GM19468 (cell line): ENCODE measurements around the gene INTS6.

Source experiments
- ATAC-seq: cut with Tn5 transposase; IDR thresholded peaks from one replicate; pipeline ENCODE4 v1.9.1; 2021; ENCODE audit warnings: mild to moderate bottlenecking, moderate library complexity, moderate number of reproducible peaks; ENCODE audit not compliant: unreplicated experiment; ENCODE audit errors: extremely low read depth

Gene INTS6

DNA sequence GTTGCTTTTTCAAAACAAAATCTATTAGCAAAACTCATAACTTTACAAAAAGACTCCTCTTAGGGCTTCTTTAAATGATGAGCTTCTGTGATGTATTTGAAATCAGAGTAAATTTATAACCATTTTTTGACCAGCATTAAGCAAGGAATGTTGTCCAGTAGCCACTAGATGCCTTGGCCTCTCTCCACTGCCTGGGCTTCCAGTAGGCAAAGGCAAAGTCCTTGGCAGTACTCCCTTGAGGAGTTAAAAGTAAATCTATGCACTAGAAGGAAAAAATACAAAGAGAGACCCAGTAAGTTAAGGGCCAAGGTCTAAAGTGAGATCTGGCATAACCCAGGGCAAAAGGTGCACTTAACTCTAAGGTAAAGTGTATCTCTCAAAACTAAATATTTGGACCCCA lies 103.8 kb downstream of the INTS6 start:
- no peak for ATAC-seq

DNA sequence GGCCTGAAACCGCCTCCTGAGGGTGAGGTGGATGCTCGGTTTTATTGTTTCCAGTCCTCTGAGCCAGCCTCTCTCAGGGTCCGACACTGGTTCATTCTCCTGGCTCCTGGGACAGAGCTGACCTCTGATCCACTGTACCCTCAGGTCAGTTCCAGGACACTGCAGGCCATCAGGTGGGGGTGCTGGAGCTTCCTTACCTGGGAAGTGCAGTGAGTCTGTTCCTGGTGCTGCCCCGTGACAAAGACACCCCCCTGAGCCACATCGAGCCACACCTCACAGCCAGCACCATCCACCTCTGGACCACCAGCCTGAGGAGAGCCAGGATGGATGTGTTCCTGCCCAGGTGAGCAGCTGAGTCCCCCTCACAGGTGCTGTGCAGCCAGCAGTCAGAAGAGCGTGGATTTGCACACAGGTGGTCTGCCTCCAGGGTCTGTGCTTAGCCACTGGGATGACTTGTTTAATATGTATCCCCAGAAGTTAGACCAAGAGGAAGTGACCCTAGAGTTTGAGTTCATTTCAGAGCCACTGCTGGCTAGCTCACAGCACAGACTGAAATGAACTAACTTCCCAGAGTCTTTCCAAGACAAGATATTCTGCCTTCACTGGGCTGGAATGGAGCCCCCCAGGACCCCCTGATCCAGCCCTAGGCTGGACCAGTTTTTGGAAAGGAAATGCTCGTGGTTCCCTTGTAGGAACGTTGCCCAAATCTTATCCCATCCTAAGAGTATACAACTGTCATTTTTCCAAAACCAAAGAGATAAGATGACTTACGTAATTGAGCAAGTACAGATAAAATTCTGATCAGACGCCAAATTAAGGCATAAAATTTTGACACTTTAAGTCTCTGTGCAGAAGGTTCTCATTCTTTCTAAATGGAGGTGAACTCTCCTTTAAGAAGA lies 104.5 kb downstream of the INTS6 start:
- ATAC-seq = no peak

GRCh38 chr13:51347099-51347498 lies 105.7 kb downstream of the INTS6 start:
- no peak for ATAC-seq

DNA sequence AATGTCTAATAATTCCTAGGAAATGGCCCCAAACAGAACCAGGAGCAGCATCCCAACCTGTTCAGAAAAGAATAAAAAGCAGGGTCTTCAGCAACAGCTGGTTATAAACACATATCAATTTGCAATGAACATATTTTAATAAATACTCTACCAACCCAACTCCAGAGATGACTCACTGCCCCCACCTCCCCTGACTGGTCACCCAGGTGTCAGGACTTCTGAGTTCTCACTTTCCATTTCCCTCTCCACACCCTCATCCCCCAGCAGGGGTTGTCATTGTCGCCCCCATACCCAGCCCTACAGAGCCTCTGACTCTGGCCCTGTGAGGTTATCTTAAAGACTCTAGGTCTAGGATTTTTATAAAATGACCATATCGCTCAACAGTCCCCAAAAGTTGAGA lies 106.4 kb downstream of the INTS6 start:
- ATAC-seq = no peak

DNA sequence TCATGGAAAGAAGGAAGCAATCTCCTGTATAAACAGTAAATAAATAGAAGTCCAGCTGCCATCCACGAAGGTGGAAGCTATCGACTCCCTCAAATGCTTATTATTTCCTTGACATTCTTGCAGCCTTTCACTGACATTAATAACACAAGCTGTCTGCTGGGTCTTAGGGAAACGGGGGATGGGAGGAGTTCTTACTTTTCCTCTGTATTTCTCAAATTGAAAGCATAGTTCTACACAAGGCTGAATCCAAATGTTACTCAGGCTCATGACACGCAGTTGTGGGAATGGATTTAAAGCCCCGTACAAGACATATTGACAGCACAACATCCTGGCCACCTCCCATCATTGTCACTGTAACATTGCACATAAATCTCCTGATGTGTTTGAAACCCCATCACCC lies 109.4 kb downstream of the INTS6 start:
- ATAC-seq = no peak

DNA sequence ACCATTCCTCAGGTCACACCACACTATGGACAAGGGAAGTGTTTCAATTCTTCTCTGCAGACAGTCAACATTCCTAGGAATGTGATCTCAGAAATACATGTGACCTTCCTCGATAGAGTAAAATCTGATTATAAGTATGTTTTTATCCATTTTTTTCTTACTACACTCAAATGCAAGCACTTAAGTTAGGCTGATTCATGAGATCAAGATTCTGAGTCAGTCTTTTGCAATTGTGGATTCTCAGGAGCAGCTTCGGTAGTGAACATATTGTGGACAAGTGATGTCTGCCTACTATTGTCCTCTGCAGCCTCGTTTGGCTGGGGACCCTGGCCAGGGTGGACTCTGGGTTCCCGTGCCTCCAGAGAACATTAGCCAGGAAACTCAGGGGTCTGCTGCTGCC lies 110.1 kb downstream of the INTS6 start:
- no peak for ATAC-seq

DNA sequence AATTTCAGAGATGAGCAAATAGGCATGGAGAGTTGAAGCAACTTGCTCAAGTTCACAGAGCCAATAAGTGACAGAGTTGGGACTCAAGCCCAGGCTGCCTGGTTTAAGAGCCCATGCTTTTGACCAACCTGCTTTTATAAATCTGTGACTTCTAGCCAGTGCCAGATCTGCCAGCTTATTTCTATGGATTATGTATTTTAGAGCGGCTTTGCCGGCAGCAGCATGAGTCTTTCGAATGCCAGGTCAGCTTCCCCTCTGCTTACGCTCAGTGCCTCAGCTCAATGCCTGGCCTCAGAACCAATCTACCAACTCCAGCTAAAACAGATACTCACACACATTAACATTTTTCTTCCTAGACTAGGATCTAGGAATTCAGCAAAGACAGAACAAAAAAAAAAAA lies 111.0 kb downstream of the INTS6 start:
- ATAC-seq = no peak

DNA sequence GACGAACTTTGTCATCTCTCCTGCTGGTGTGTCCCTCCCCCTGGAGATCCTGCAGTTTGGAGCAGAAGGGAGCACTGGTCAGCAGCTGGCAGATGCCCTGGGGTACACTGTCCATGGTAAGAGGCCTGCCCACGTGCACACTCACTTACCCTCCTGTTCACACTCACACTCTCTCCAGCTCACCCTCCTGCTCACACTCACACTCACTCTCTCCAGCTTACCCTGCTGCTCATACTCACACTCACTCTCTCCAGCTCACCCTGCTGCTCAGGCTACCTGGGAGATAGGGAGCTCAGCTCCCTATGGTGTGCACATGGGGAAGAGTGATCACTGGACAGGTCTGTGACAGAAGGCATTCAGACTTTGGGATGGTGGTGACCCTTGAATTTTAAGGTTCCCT lies 111.6 kb downstream of the INTS6 start:
- ATAC-seq = no peak

DNA sequence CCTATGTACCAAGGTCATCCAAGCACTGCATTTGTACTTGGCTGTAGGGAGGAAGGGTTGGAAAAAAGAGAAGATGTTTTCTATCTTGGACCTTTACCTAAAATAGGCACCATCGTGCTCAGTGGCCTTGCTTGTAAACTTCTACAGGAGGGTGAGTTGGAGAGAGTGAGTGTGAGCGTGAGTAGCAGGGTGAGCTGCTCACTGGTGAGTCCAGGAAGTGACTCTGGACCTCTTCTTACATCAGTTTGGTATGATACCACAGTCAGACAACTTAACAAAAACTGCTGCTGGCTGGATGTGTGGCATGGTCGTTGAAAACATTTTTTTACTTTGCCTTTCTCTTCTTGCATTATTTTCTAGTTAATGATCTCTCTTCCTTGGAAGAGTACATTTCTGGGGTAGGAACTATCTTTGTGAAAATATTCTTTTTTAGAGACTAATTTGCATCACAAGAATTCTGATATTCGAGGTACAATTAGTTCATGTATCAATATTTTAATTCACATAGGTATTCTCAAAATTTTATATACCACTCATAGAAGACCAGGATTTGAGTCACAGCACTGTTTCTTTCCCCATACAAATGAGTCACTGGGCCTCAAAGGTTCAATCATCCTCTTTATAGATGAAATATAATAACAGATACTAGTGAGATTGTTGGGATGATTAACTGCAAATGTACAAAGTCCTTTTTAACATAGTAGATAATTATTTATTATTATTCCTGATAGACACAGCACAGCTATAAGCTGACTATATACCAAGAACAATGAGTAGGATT lies 112.7 kb downstream of the INTS6 start:
- no peak for ATAC-seq

GRCh38 chr13:51339354-51339753 lies 113.5 kb downstream of the INTS6 start, which contains the start of gene SERPINE3:
Gene SERPINE3 (plus strand): TSS chr13:51339691. CDS start chr13:51341092, 1,401 bp downstream.
- no peak for ATAC-seq

- no peak for ATAC-seq
Observed at GRCh38 chr13:51336746-51337145, 116.1 kb downstream of the INTS6 start.

- ATAC-seq = no peak
Observed at GRCh38 chr13:51333826-51334225, 119.0 kb downstream of the INTS6 start.

GRCh38 chr13:51333421-51333820 lies 119.4 kb downstream of the INTS6 start:
- no peak for ATAC-seq

DNA sequence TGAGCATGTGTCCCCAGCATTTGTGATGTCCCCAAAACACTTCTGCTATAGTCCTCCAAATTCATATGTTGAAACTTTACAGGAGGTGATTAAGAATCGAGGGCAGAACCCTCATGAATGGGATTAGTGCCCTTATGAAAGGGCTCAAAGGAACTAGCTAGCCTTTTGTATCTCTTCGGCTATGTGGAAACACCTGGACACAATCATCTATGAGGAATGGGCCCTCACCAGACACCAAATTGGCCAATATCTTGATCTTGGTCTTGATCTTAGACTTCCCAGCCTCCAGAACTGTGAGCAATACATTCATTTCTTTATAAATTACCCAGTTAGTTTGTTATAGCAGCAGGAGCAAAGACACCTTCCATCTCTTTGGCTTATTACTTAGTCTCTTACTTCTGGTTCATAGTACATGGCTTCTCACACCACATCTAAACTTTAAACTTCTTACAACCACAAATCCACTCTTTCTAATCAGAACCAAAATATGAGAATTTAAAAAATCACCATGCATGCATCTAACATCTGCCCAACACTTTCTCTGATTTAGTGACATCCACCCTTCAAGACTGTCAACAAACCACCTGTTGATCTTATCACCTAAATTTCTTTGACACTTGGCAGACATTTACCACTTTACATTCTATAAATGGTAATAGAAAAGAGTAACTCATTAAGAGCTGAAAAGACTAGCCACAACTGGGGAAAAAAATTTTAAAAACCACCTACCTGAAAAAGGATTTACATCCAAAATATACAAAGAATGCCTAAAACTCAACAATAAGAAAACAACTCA lies 120.1 kb downstream of the INTS6 start:
- no peak for ATAC-seq

- ATAC-seq = no peak
Observed at GRCh38 chr13:51331354-51331861, 121.4 kb downstream of the INTS6 start.

DNA sequence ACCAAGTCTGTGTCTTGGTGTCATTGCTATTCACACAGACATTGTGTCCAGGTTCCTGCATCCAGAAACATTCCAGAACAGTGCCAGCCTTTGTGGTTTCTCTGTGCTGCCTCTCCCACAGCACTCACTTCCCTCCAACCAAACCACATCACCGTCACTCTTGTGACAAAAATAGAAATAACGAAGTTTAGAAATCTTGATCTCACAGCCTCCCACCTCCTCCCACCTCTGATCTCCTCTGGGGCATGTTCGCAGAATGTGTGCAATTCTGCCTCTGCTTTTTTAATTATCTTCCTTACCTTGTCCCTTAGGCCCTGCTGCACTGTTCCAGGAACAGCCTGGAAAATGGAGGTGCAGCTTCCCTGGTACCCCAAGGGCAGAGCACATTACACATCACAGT lies 122.0 kb downstream of the INTS6 start:
- ATAC-seq = no peak

DNA sequence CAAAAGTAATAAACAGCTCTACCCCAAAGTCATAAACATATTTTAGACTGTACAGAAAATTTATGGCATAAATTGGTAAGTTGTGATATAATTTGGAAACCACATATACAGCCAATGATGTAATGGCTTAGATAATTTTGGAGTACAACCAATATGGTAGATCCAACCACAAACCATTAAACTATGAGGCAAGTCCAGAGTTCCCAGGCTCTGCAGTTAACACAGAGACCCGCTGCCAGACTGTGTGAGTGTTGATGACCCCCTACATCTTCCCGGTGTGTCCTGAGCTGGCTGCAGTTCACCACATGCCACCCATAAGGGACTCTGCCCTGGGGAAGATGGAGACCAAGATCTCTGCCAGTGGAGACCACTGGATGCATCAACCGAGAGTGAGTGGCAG lies 123.2 kb downstream of the INTS6 start:
- no peak for ATAC-seq

DNA sequence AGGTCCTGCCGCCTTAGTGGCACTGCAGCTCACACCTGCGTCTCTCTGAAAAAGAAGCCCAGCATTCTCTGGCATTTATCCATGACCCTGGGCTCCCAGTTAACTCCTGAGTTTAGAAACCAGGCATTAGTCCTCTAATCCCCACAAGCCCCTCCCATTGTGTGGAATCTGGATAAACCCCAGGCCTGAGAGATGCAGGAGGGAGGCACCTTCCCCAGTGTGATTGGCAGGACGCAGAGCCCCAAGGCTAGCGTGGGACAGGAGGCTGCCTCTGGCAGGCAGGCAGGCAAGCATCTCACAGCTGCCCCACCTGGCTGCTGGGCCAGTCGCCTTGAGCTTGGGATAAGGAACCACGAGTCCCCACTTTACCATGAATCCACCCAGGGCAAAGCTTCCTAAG lies 124.3 kb downstream of the INTS6 start:
- no peak for ATAC-seq

DNA sequence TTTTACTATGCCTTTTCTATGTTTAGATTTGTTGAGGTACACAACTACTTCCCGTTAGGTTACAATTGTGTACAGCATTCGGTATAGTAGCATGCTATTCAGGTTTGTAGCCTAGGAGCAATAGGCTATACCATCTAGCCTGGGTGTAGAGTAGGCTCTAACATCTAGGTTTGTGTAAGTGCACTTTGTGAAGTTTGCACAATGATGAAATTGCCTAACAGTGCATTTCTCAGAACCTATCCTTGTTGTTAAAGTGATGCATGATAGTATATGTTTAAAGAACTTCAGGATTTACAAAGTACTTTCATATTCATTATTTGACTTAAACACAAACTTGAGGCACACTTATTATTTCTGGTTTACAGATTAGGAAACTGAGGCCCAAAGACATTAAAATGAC lies 124.9 kb downstream of the INTS6 start:
- no peak for ATAC-seq

- ATAC-seq = no peak
Observed at GRCh38 chr13:51326777-51327176, 126.1 kb downstream of the INTS6 start.
